PC-3 (cell line): ENCODE data around the gene MLF2.

Source experiments
- CTCF ChIP-seq: fragments of 300-600 bp; sonication (generic); conservative IDR thresholded peaks from 2 replicates; pipeline ENCODE4 v1.5.1; 2017; ENCODE audit warnings: antibody characterized with exemption, low read depth, mild to moderate bottlenecking, low read length
- EZH2 ChIP-seq: fragments of 300-600 bp; sonication (generic); IDR thresholded peaks from one replicate; pipeline ENCODE4 v1.6.1; 2017; ENCODE audit warnings: antibody characterized with exemption, mild to moderate bottlenecking, low read length; ENCODE audit not compliant: unreplicated experiment

- no peak for TF ChIP-seq CTCF
- TF ChIP-seq EZH2, result no peak
Observed at GRCh38 chr12:6799147-6799546, 46.2 kb upstream of the MLF2 start.
